GM18951 (cell line): Measurements from ENCODE around the gene XKR7.

Experiments
- POLR2A ChIP-seq: IDR thresholded peaks from 4 replicates; pipeline ENCODE4 v1.6.1; 2011; ENCODE audit warnings: mild to moderate bottlenecking; ENCODE audit not compliant: insufficient read length, insufficient read depth; ENCODE audit errors: extremely low read depth
- in situ Hi-C: fragments of 300-500 bp; cut with MboI; formaldehyde crosslinking; loops from one replicate; pipeline ENCODE4 v1.12.0; 2022; ENCODE audit warnings: low sequenced_read_pairs, mixed read lengths, inconsistent platforms; ENCODE audit not compliant: unreplicated experiment

XKR7 gene

DNA sequence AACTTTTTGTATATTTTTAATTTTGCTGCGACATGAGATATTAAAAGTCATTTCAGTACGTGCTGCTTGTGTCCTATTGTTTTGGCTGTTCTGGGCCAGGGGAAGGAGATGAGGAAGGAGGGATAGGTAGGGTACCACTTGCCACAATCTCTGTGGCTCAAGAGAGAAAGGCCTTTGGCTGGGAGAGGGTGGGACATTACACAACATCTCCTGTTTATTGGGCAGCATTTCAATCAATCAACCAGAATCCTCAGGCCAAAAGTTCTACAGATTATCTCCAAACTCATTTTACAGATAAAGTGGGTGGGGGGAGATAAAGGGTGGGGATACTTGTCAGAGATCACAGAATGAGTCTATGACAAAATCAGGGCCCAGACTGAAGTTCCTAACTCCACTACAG lies 35.4 kb downstream of the XKR7 start:
- in situ Hi-C loops = no loop called here
- no peak for TF ChIP-seq POLR2A

DNA sequence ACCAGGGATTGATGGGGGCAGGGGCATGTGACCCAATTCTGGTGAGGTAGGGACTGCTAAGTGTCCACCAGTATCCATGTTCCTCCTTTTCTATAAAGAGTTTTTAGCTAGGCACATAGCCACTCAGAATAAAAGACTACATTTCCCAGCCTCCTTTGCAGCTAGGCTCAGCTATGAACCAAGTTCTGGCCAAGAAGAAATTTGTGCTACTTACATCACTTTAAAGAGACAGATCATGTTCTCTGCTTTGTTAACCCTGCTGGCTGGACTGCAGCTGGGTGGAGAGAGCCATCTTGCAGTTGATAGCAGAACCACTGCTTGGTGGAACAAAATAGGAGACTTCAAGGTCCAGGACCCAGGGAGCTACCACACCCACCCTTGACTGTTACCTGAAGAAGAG lies 37.0 kb downstream of the XKR7 start:
- in situ Hi-C loops = no loop called here
- TF ChIP-seq POLR2A = no peak

DNA sequence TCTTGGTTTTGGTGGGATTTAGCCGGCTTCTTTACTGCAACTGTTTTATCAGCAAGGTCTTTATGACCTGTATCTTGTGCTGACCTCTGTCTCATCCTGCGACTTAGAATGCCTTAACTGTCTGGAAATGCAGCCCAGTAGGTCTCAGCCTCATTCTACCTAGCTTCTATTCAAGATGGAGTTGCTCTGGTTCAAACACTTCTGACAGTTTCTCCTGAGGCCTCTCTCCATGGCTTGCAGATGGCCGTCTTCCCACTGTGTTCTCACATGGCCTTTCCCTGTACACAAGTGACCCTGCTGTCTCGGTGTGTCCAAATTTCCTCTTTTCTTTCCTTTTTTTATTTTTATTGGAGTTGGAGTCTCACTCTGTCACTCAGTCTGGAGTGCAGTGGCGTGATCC lies 38.1 kb downstream of the XKR7 start:
- TF ChIP-seq POLR2A = no peak
- in situ Hi-C loops = no loop called here

DNA sequence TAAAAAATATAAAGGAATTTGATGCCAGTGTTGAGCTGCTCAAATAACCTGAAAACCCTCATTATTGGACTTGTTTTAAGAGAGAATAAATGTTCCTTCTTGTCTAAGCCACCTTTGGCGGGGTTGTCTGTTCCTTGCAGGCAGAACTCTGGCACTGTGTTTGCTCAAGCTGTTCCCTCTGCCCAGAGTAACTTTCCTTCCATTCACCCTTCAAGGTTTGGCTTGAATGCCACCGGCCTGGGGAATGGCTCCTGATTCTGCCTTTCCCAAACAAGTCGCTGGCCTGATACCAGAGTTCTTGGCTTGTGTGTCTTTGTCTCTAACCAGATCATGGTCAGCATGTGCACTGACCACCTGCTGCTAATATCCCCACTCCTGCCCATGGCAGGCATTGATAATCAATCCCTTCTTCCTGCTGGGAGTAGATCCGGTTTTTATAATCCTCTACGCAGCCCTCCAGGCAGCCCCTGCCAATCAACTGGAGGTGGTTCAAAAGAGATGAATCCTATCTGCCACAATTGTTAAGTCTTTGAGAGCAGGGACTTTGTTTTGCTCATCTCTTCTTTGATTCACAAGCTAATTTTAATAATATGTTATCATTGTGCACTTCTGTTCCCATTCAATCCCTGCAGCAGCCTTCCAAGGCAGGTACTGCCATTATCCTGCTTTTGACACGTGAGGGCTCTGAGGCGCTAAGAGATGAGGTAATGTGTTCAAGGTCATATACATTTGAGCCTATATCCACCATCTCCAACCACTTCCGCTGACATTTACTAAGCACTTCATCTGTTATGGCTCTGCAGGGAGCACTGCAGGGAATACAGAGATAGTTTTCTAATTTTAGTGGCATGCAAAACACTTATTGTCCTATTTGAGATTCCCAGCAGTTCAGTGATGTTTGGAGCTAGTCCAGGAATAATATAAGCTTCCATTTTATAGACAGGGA lies 39.2 kb downstream of the XKR7 start:
- in situ Hi-C loops = no loop called here
- no peak for TF ChIP-seq POLR2A

- TF ChIP-seq POLR2A = no peak
- in situ Hi-C loops = no loop called here
These were observed 40.1 kb downstream of the XKR7 start for GRCh38 chr20:32007787-32008616.

- TF ChIP-seq POLR2A = no peak
- in situ Hi-C loops = no loop called here
These were observed 41.6 kb downstream of the XKR7 start for GRCh38 chr20:32009564-32009963.

- in situ Hi-C loops = no loop called here
These were observed 42.1 kb downstream of the XKR7 start, which contains the start of gene CCM2L for GRCh38 chr20:32010101-32010500. TSS of gene CCM2L (plus strand) at chr20:32010438. CDS start at chr20:32010455, 17 bp downstream.

DNA sequence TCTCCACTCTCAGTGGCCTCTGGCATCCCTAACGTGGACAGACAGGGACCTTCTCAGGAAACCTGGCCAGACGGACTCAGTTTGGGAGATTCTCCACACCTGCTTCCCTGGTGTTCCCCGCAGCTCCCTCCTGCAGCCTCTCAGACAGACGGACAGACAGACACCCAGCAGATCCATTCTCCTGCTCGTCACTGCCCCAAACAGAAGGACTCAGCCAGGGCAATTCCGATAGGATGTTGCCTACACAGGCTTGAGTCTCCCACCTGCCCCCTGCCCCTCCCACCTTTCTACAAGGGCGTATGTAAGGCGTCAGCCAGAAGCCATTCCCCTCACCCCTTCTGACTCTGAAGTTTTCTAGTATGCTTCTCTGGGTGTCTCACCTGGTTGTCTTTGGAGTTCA lies 42.7 kb downstream of the XKR7 start:
- TF ChIP-seq POLR2A = no peak
- in situ Hi-C loops = no loop called here

More at GRCh38 chr20:32010101-32010500, 42.1 kb downstream of the XKR7 start, which contains the start of gene CCM2L:
- TF ChIP-seq POLR2A = no peak

- in situ Hi-C loops = no loop called here
These were observed 44.3 kb downstream of the XKR7 start for GRCh38 chr20:32012159-32012688.

DNA sequence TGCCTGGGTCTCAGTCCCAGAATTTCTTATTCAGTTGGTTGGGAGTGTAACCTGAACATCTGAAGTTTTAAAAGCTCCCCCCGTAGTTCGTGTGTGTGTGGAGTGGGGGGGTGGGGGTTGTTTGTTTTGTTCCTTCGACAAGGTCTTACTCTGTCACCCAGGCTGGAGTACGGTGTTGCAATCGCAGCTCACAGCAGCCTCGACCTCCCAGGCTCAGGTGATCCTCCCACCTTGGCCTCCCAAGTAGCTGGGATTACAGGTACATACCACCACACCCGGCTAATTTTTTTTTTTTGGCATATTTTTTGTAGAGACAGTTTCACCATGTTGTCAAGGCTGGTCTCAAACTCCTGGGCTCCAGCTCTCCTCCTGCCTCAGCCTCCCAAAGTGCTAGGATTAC lies 45.4 kb downstream of the XKR7 start:
- no peak for TF ChIP-seq POLR2A
- in situ Hi-C loops = no loop called here

More at GRCh38 chr20:32012159-32012688, 44.3 kb downstream of the XKR7 start:
- no peak for TF ChIP-seq POLR2A

GRCh38 chr20:32017711-32018251 lies 49.8 kb downstream of the XKR7 start:
- in situ Hi-C loops = no loop called here
- TF ChIP-seq POLR2A = no peak

- TF ChIP-seq POLR2A = no peak
- in situ Hi-C loops = no loop called here
These were observed 50.6 kb downstream of the XKR7 start for GRCh38 chr20:32018269-32019155.
